ENCODE measurements around the gene NEK7. TPM values are rescaled to one million over a fixed set of nuclear protein-coding genes. Genes with fewer than 3 reads are reported as not detected.

Gene NEK7
- total RNA-seq, 1 donor from 2014 or later, result 40.3 TPM

DNA sequence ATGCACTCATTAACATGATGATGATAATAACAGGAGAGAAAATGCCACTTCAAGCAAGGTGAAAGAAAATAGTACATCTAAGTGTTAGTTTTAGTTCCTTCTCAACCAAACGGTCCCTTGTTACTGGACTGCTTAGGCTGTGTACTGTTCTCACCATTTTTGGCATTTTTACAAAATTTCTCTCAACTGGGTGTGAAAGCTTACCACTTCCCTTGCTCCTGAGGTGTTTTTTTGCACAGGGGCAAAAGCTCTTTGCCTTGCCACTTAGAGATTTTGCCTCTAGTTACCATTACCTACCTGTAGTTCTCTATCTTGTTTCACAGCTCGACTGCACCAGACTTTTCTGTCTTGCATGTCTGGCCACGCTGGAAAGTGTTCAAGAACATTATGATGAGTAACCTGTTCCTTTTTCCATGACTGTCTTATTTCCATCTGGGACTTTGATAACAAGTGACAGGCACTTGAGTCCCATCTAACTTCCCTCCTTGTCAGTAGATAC is 10.7 kb downstream of the NEK7 start:
- TF ChIP-seq, protein P1, sequence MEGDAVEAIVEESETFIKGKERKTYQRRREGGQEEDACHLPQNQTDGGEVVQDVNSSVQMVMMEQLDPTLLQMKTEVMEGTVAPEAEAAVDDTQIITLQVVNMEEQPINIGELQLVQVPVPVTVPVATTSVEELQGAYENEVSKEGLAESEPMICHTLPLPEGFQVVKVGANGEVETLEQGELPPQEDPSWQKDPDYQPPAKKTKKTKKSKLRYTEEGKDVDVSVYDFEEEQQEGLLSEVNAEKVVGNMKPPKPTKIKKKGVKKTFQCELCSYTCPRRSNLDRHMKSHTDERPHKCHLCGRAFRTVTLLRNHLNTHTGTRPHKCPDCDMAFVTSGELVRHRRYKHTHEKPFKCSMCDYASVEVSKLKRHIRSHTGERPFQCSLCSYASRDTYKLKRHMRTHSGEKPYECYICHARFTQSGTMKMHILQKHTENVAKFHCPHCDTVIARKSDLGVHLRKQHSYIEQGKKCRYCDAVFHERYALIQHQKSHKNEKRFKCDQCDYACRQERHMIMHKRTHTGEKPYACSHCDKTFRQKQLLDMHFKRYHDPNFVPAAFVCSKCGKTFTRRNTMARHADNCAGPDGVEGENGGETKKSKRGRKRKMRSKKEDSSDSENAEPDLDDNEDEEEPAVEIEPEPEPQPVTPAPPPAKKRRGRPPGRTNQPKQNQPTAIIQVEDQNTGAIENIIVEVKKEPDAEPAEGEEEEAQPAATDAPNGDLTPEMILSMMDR (IDR thresholded peaks at IDR 0.05; ENCODE audit: insufficient read depth, low read length, severe bottlenecking), result no peak
- Histone ChIP-seq H3K36me3 (ENCODE audit: control insufficient read depth, insufficient read depth, low read length) (peaks cover under 1% of the 10 kb centered on the region), H3K4me3 (ENCODE audit: low read depth, low read length) (no peak overlapping the region), H3K27me3 (ENCODE audit: control insufficient read depth, insufficient read depth, low read length) (no peaks in the 10 kb centered on the region)
- no peak for FAIRE-seq
- DNase-seq (ENCODE audit: low read depth), result peak; percentile 83

GRCh38 chr1:198168227-198168626 is 11.4 kb downstream of the NEK7 start:
- FAIRE-seq (no peak), DNase-seq (ENCODE audit: low read depth) (peak; percentile 62)
- Histone ChIP-seq H3K27me3 (ENCODE audit: control insufficient read depth, insufficient read depth, low read length) (no peaks in the 10 kb centered on the region), H3K4me3 (ENCODE audit: low read depth, low read length) (no peak overlapping the region), H3K36me3 (ENCODE audit: control insufficient read depth, insufficient read depth, low read length) (no peaks in the 10 kb centered on the region)
- TF ChIP-seq, protein P1 (IDR thresholded peaks at IDR 0.05; ENCODE audit: insufficient read depth, low read length, severe bottlenecking), result no peak

DNA sequence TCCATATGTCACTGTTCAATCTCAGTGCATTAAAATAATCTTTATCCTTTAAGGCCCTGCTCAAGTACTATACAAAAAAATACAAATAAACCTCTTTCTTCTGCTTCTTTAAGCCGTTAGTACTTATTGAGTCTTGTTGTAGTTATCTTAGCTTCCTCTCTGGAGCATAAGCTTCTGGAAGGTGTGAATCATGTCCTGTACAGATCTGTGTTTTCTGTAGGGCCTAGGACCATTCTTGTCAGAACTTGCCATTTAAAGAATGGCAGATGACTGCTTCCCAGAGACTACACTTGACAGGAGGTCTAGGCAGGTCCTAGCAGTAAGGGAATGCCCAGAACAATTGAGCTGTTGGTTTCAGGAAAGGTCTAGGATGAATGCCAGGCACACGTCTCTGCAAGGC is 12.9 kb downstream of the NEK7 start:
- Histone ChIP-seq H3K36me3 (ENCODE audit: control insufficient read depth, insufficient read depth, low read length) (no peaks in the 10 kb centered on the region), H3K4me3 (ENCODE audit: low read depth, low read length) (no peak overlapping the region), H3K27me3 (ENCODE audit: control insufficient read depth, insufficient read depth, low read length) (no peaks in the 10 kb centered on the region)
- FAIRE-seq (no peak), DNase-seq (ENCODE audit: low read depth) (peak; percentile 100)
- TF ChIP-seq, protein P1 (IDR thresholded peaks at IDR 0.05; ENCODE audit: insufficient read depth, low read length, severe bottlenecking), result no peak

GRCh38 chr1:198171667-198172540 is 15.1 kb downstream of the NEK7 start:
- Histone ChIP-seq H3K4me3 (ENCODE audit: low read depth, low read length) (no peak overlapping the region), H3K27me3 (ENCODE audit: control insufficient read depth, insufficient read depth, low read length) (no peaks in the 10 kb centered on the region), H3K36me3 (ENCODE audit: control insufficient read depth, insufficient read depth, low read length) (no peaks in the 10 kb centered on the region)
- DNase-seq (ENCODE audit: low read depth) (no peak), FAIRE-seq (no peak)
- TF ChIP-seq, protein P1 (IDR thresholded peaks at IDR 0.05; ENCODE audit: insufficient read depth, low read length, severe bottlenecking), result no peak

GRCh38 chr1:198173832-198174231 is 17.0 kb downstream of the NEK7 start:
- H3K36me3 ChIP-seq (ENCODE audit: control insufficient read depth, insufficient read depth, low read length), result no peaks in the 10 kb centered on the region
- DNase-seq (ENCODE audit: low read depth), result no peak
- TF ChIP-seq, protein P1 (IDR thresholded peaks at IDR 0.05; ENCODE audit: insufficient read depth, low read length, severe bottlenecking), result no peak
- H3K27me3 ChIP-seq (ENCODE audit: control insufficient read depth, insufficient read depth, low read length), result no peaks in the 10 kb centered on the region
- no peak for FAIRE-seq
- H3K4me3 ChIP-seq (ENCODE audit: low read depth, low read length), result no peak overlapping the region
